IMR-90 (cell line): ENCODE data around the gene APMAP. TPM values are rescaled to one million over a fixed set of nuclear protein-coding genes. Genes with fewer than 3 reads are reported as not detected.

Source experiments
- ATAC-seq: fragments of 200-7000 bp; cut with Tn5 transposase; 2 replicates; pipeline ENCODE4 v1.9.1; 2020; ENCODE audit warnings: low read depth, mild to moderate bottlenecking, moderate library complexity
- BruUV-seq: library from RNA; stranded (reverse); fragments of 400-500 nt; replicated peaks from 2 replicates; lab custom pipeline; 2021; lab: Mats Ljungman, UMichigan
- CTCF ChIA-PET: fragments of 300-600 bp; formaldehyde crosslinking; extraction: SDS; loops from one replicate; lab custom pipeline; 2021; ENCODE audit warnings: antibody characterized with exemption; lab: Yijun Ruan, JAX
- POLR2A ChIA-PET: fragments of 300-600 bp; sonication (Branson Sonifier 250); formaldehyde crosslinking; loops from one replicate; lab custom pipeline; 2022; ENCODE audit warnings: antibody characterized with exemption; ENCODE audit not compliant: unreplicated experiment; lab: Charles Lee
- DNase-seq: peaks from one replicate; pipeline ENCODE4 v3.0.0; 2013
- H2AFZ ChIP-seq: replicated peaks from 2 replicates; pipeline ENCODE3; 2013; ENCODE audit warnings: low read length, mild to moderate bottlenecking; ENCODE audit not compliant: poor library complexity
- H2AK5ac ChIP-seq: 2 replicates; pipeline ENCODE4 v1.6.1; 2013; ENCODE audit warnings: low read depth, low read length, inconsistent platforms
- H2AK9ac ChIP-seq: replicated peaks from 2 replicates; pipeline ENCODE3; 2013; ENCODE audit warnings: mild to moderate bottlenecking, low read depth, low read length, moderate library complexity; ENCODE audit not compliant: poor library complexity
- H2BK120ac ChIP-seq: 2 replicates; pipeline ENCODE4 v1.6.1; 2013; ENCODE audit warnings: low read depth, low read length, inconsistent platforms
- H2BK15ac ChIP-seq: 3 replicates; pipeline ENCODE4 v1.6.1; 2013; ENCODE audit warnings: low read depth, low read length, inconsistent platforms
- H2BK20ac ChIP-seq: 2 replicates; pipeline ENCODE4 v1.6.1; 2013; ENCODE audit warnings: low read depth, mild to moderate bottlenecking, inconsistent platforms, low read length, moderate library complexity
- H2BK5ac ChIP-seq: 2 replicates; pipeline ENCODE4 v1.6.1; 2013; ENCODE audit warnings: mild to moderate bottlenecking, low read depth, low read length, inconsistent platforms; ENCODE audit not compliant: poor library complexity, severe bottlenecking
- H3K14ac ChIP-seq: replicated peaks from 2 replicates; pipeline ENCODE4 v1.6.1; 2013; ENCODE audit warnings: low read depth, low read length, inconsistent platforms
- H3K18ac ChIP-seq: 2 replicates; pipeline ENCODE4 v1.6.1; 2013; ENCODE audit warnings: low read depth, low read length, control low read depth
- H3K23ac ChIP-seq: 2 replicates; pipeline ENCODE4 v1.6.1; 2013; ENCODE audit warnings: low read depth, low read length, inconsistent platforms
- H3K27ac ChIP-seq: 2 replicates; pipeline ENCODE4 v1.5.1; 2013; ENCODE audit warnings: mild to moderate bottlenecking, control low read depth, low read length; ENCODE audit not compliant: insufficient read depth
- H3K27me3 ChIP-seq: 2 replicates; pipeline ENCODE4 v1.6.1; 2013; ENCODE audit warnings: low read length; ENCODE audit not compliant: control insufficient read depth, insufficient read depth
- H3K36me3 ChIP-seq: 2 replicates; pipeline ENCODE4 v1.6.1; 2013; ENCODE audit warnings: low read length, mixed read lengths; ENCODE audit not compliant: control insufficient read depth, insufficient read depth
- H3K4ac ChIP-seq: 2 replicates; pipeline ENCODE4 v1.6.1; 2013; ENCODE audit warnings: low read depth, low read length, inconsistent platforms
- H3K4me1 ChIP-seq: 2 replicates; pipeline ENCODE4 v1.6.1; 2013; ENCODE audit warnings: low read length, mixed read lengths; ENCODE audit not compliant: control insufficient read depth, insufficient read depth
- H3K4me2 ChIP-seq: 2 replicates; pipeline ENCODE4 v1.6.1; 2013; ENCODE audit warnings: low read depth, mild to moderate bottlenecking, control low read depth, low read length, moderate library complexity
- H3K4me3 ChIP-seq: 2 replicates; pipeline ENCODE4 v1.5.1; 2013; ENCODE audit warnings: low read depth, mild to moderate bottlenecking, control low read depth, low read length, moderate library complexity; ENCODE audit not compliant: insufficient read depth
- H3K56ac ChIP-seq: 2 replicates; pipeline ENCODE4 v1.6.1; 2013; ENCODE audit warnings: low read length, inconsistent platforms; ENCODE audit not compliant: insufficient read depth; ENCODE audit errors: extremely low read depth
- H3K79me1 ChIP-seq, 2 experiments: 2 replicates each; pipeline ENCODE4 v1.6.1; 2013; ENCODE audit warnings: low read length in 2 of 2, inconsistent platforms in 1 of 2, low read depth in 1 of 2
- H3K9ac ChIP-seq: 2 replicates; pipeline ENCODE4 v1.6.1; 2013; ENCODE audit warnings: low read depth, low read length, control low read depth
- H3K9me1 ChIP-seq: 2 replicates; pipeline ENCODE4 v1.6.1; 2013; ENCODE audit warnings: low read length, inconsistent platforms; ENCODE audit not compliant: insufficient read depth
- H3K9me3 ChIP-seq: 2 replicates; pipeline ENCODE4 v1.6.1; 2013; ENCODE audit warnings: low read length; ENCODE audit not compliant: control insufficient read depth, insufficient read depth
- H4K20me1 ChIP-seq: 2 replicates; pipeline ENCODE4 v1.6.1; 2013; ENCODE audit warnings: low read length, inconsistent platforms; ENCODE audit not compliant: insufficient read depth
- H4K5ac ChIP-seq: 2 replicates; pipeline ENCODE4 v1.6.1; 2013; ENCODE audit warnings: mild to moderate bottlenecking, low read depth, low read length, control low read depth
- H4K8ac ChIP-seq, 2 experiments: 2 replicates each; pipeline ENCODE4 v1.6.1; 2013; ENCODE audit warnings: low read depth in 2 of 2, low read length in 2 of 2, control low read depth in 1 of 2, inconsistent platforms in 1 of 2
- H4K91ac ChIP-seq: 2 replicates; pipeline ENCODE4 v1.6.1; 2013; ENCODE audit warnings: low read depth, low read length, inconsistent platforms; ENCODE audit not compliant: insufficient read depth
- BHLHE40 ChIP-seq: fragments of 150-350 bp; IDR thresholded peaks from 2 replicates; pipeline ENCODE4 v1.6.1; 2016; ENCODE audit warnings: mild to moderate bottlenecking, low read depth, low read length
- CEBPB ChIP-seq: IDR thresholded peaks from 2 replicates; pipeline ENCODE4 v1.6.1; 2012; ENCODE audit warnings: low read depth, low read length, improper control_type of control experiment
- CHD1 ChIP-seq: IDR thresholded peaks from 2 replicates; pipeline ENCODE4 v1.6.1; 2012; ENCODE audit warnings: low read depth, low read length, improper control_type of control experiment
- ELK1 ChIP-seq: fragments of 150-350 bp; IDR thresholded peaks from 2 replicates; pipeline ENCODE4 v1.6.1; 2016; ENCODE audit warnings: low read depth, mild to moderate bottlenecking, low read length, moderate library complexity, borderline replicate concordance
- FOS ChIP-seq: fragments of 150-350 bp; IDR thresholded peaks from 2 replicates; pipeline ENCODE4 v1.6.1; 2016; ENCODE audit warnings: low read depth, low read length
- MAFK ChIP-seq: IDR thresholded peaks from 2 replicates; pipeline ENCODE4 v1.6.1; 2012; ENCODE audit warnings: low read depth, low read length, improper control_type of control experiment
- MAZ ChIP-seq: IDR thresholded peaks from 2 replicates; pipeline ENCODE4 v1.6.1; 2012; ENCODE audit warnings: low read depth, mild to moderate bottlenecking, low read length, improper control_type of control experiment, moderate library complexity, borderline replicate concordance
- NFE2L2 ChIP-seq: fragments of 150-350 bp; IDR thresholded peaks from 2 replicates; pipeline ENCODE4 v1.6.1; 2016; ENCODE audit warnings: low read depth, mild to moderate bottlenecking, low read length
- POLR2A ChIP-seq: IDR thresholded peaks from 2 replicates; pipeline ENCODE4 v1.6.1; 2012; ENCODE audit warnings: mild to moderate bottlenecking, low read depth, low read length
- RCOR1 ChIP-seq: IDR thresholded peaks from 2 replicates; pipeline ENCODE4 v1.6.1; 2012; ENCODE audit warnings: mild to moderate bottlenecking, low read length, improper control_type of control experiment; ENCODE audit not compliant: insufficient replicate concordance
- RFX5 ChIP-seq: IDR thresholded peaks from 2 replicates; pipeline ENCODE4 v1.8.0; 2012; ENCODE audit warnings: low read depth, mild to moderate bottlenecking, low read length, moderate library complexity
- SMC3 ChIP-seq: fragments of 150-350 bp; IDR thresholded peaks from 2 replicates; pipeline ENCODE4 v1.6.1; 2016; ENCODE audit warnings: low read depth, mild to moderate bottlenecking, antibody characterized with exemption, low read length, moderate library complexity
- WGBS, 2 experiments: methylation state at CpG; one replicate each; pipeline versions ENCODE4 v1.1.5 to v1.1.7; 2013; ENCODE audit warnings: missing lambda C conversion rate in 2 of 2; ENCODE audit not compliant: insufficient read length in 1 of 2; ENCODE audit errors: extremely low coverage in 2 of 2; 5-methylcytosine and 5-hydroxymethylcytosine counted together
- dilution Hi-C: fragments of 300-500 bp; cut with HindIII; formaldehyde crosslinking; loops from one replicate; pipeline ENCODE4 v1.14.3; 2018; ENCODE audit warnings: low sequenced_read_pairs; ENCODE audit not compliant: unreplicated experiment
- in situ Hi-C: fragments of 300-500 bp; cut with MboI; formaldehyde crosslinking; loops from 3 replicates; pipeline ENCODE4 v1.14.3; 2019; ENCODE audit warnings: low sequenced_read_pairs, inconsistent platforms, mixed read lengths
- intact Hi-C: fragments of 100-400 bp; cut with micrococcal nuclease; formaldehyde crosslinking; loops from 2 replicates; pipeline ENCODE4 v1.10.0; 2022
- polyA plus RNA-seq, 3 experiments: library from polyadenylated mRNA; depleted of rRNA; stranded (reverse); fragments of >200 nt; gene quantifications; 2 replicates each; pipeline ENCODE4 v1.2.3, GENCODE V29; 2012; ENCODE audit warnings: low replicate concordance in 1 of 3
- total RNA-seq: library from RNA; depleted of rRNA; stranded (reverse); fragments of >200 nt; gene quantifications from 2 replicates; pipeline ENCODE4 v1.2.3, GENCODE V29; 2012
- TF ChIP-seq, protein P1 (sequence below): fragments of 150-350 bp; IDR thresholded peaks from 2 replicates; pipeline ENCODE4 v1.6.1; 2017; ENCODE audit warnings: mild to moderate bottlenecking, antibody characterized with exemption, low read length, low read depth

The APMAP gene
- total and polyA plus RNA-seq, 2 of the 4 experiments (the other 2 are of a cell fraction) = 67.2 to 88.8 TPM

DNA sequence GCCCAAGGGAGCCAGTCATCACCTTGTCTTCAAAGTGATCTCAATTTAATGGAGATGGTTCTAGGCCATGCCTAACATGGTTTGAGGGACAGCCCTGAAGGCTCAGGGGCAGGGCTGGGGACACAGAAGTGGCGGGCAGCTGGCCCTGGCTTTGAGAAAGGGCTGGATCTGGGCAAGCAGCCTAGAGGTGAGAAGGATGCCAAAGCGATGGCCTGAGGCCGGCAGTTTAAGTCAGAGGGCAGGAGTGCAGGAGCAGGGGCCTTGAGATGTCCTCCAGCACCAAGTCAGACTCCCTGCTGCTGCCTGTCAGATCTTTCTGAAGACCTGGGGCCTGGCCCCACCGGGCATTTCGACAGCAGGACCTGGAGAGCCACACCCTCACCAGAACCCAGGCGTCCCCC is 28.4 kb upstream of the APMAP start:
- no peaks in the 10 kb centered on the region for H3K79me1 ChIP-seq
- no peak overlapping the region for H2AK5ac ChIP-seq
- H3K9me1 ChIP-seq = 0 out of 2 replicates have a peak, but pooled peaks cover 3% of the 10 kb centered on the region
- no peaks in the 10 kb centered on the region for H4K20me1 ChIP-seq
- H4K8ac ChIP-seq = no peak overlapping the region
- H2BK5ac ChIP-seq = no peak overlapping the region
- H3K18ac ChIP-seq = no peak overlapping the region
- ChIA-PET POLR2A (no interaction called here), CTCF (no interaction called here)
- no peak overlapping the region for H4K5ac ChIP-seq
- no peak overlapping the region for H3K4me2 ChIP-seq
- H2AK9ac ChIP-seq = no peak overlapping the region
- H2AFZ ChIP-seq = no peak overlapping the region
- H3K4ac ChIP-seq = no peak overlapping the region
- intact Hi-C loops = no loop called here
- WGBS, 2 experiments = 81% methylated on average over 5 of the region's 6 CpGs; no CpG with 5 or more reads in 1 of the 2 experiments
- H3K4me3 ChIP-seq = no peak overlapping the region
- no TSS peak for BruUV-seq
- no peak overlapping the region for H2BK20ac ChIP-seq
- DNase-seq (no peak), ATAC-seq (no peak)
- dilution Hi-C loops = no loop called here
- H3K36me3 ChIP-seq = no peaks in the 10 kb centered on the region
- H3K27ac ChIP-seq = no peak overlapping the region
- H2BK15ac ChIP-seq = no peak overlapping the region
- H3K23ac ChIP-seq = no peak overlapping the region
- H4K91ac ChIP-seq = no peak overlapping the region
- no peak overlapping the region for H3K9ac ChIP-seq
- H2BK120ac ChIP-seq = no peak overlapping the region
- no peak overlapping the region for H3K56ac ChIP-seq
- no peak overlapping the region for H3K14ac ChIP-seq
- TF ChIP-seq ELK1 (no peak), BHLHE40 (no peak), SMC3 (no peak), RFX5 (no peak), FOS (no peak), NFE2L2 (no peak), MAZ (no peak), MAFK (no peak), CEBPB (no peak), POLR2A (no peak), CHD1 (no peak), RCOR1 (no peak)
- TF ChIP-seq, protein P1, sequence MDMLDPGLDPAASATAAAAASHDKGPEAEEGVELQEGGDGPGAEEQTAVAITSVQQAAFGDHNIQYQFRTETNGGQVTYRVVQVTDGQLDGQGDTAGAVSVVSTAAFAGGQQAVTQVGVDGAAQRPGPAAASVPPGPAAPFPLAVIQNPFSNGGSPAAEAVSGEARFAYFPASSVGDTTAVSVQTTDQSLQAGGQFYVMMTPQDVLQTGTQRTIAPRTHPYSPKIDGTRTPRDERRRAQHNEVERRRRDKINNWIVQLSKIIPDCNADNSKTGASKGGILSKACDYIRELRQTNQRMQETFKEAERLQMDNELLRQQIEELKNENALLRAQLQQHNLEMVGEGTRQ = no peak
- H3K27me3 ChIP-seq = peaks cover 3% of the 10 kb centered on the region
- in situ Hi-C loops = no loop called here
- H3K9me3 ChIP-seq = no peaks in the 10 kb centered on the region
- peaks cover 2% of the 10 kb centered on the region; the same call in 1 of the 2 replicates for H3K4me1 ChIP-seq
